Right kidney (tissue), 9 donors: ENCODE measurements around the gene EZH2.
A peak's percentile ranks its signal among the peaks of the same experiment; 100 is the strongest.

Source experiments
- DNase-seq: peaks from one replicate; pipeline ENCODE4 v3.0.0-alpha.2; 2016
- long read RNA-seq, 8 donors: transcript quantifications; one replicate each; lab custom pipeline, GENCODE V29; 2026

EZH2 gene
- long read RNA-seq, donor 1, partial matches to known transcripts, result 13 of 14 reads
- long read RNA-seq, donor 1, other reads (novel, unspliced or antisense), result 0 of 14 reads
- long read RNA-seq, donor 2, partial matches to known transcripts, result 0 of 3 reads
- long read RNA-seq, donor 2, other reads (novel, unspliced or antisense), result 0 of 3 reads
- long read RNA-seq, donor 3, partial matches to known transcripts, result 16 of 16 reads
- long read RNA-seq, donor 3, other reads (novel, unspliced or antisense), result 0 of 16 reads
- long read RNA-seq, donor 4, partial matches to known transcripts, result 16 of 19 reads
- long read RNA-seq, donor 4, other reads (novel, unspliced or antisense), result 0 of 19 reads
- long read RNA-seq, donor 5, partial matches to known transcripts, result 19 of 23 reads
- long read RNA-seq, donor 5, other reads (novel, unspliced or antisense), result 0 of 23 reads
- long read RNA-seq, donor 6, partial matches to known transcripts, result 0 of 4 reads
- long read RNA-seq, donor 6, other reads (novel, unspliced or antisense), result 0 of 4 reads
- long read RNA-seq, donor 7, partial matches to known transcripts, result 11 of 19 reads
- long read RNA-seq, donor 7, other reads (novel, unspliced or antisense), result 0 of 19 reads
- long read RNA-seq, donor 8, partial matches to known transcripts, result 18 of 20 reads
- long read RNA-seq, donor 8, other reads (novel, unspliced or antisense), result 0 of 20 reads

DNA sequence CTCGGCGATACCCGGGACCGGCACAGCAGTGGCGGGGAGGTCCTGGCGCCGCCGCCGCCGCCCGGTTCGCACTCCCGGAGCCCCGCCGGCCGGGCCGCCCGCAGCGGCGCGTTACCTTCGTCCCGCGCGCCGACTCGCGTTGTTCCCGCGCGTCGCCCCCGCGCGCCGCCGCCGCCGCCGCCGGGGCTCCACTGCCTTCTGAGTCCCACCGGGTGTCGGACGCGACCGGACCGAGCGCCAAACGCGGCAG is at the start of gene EZH2:
Gene EZH2 (minus strand): TSS at position 243 of the 250 bp plus-strand sequence. CDS start 36,993 bp downstream, outside the sequence.
- no peak for DNase-seq

GRCh38 chr7:148931470-148931869 is 47.4 kb upstream of the EZH2 start:
- DNase-seq, result no peak

DNA sequence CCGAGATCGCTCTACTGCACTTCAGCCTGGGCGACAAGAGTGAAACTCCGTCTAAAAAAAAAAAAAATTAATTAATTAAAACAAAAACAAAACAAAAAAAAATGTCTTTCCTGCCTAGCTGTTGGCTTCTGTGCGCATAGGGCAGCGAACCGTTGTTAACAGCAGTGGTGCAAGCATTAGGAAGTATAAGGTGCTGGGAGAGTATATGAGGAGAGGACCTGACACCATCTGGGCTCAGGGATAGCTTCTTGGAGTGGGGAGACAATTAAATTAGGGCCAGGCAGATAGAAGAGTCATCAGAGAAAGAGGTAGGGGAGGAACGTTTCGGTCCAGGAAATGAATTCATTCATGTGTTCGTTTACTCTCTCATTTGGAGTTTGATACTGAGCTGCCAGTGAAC is 46.2 kb upstream of the EZH2 start:
- DNase-seq, result no peak

DNA sequence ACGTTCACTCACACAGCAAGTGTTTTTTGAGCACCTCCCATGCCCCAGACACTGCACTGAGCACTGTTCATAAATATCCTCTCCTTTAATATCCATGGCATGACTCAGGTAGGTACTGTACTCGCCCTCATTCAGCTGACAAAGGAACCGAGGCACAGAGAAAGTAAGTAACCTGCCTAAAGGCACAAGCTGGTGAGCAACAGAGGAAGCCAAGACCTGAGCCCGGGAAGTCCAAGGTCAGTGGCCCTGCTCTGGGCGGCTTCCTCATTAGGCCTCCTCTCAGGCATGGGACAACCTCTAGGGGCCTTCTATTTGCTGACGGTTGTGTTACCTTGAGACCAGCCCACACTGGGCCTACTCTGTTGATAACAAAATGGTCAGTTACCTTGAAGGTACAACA is 45.1 kb upstream of the EZH2 start:
- no peak for DNase-seq

- DNase-seq, result peak; percentile 32
Measured at GRCh38 chr7:148927123-148928045, 43.3 kb upstream of the EZH2 start.

DNA sequence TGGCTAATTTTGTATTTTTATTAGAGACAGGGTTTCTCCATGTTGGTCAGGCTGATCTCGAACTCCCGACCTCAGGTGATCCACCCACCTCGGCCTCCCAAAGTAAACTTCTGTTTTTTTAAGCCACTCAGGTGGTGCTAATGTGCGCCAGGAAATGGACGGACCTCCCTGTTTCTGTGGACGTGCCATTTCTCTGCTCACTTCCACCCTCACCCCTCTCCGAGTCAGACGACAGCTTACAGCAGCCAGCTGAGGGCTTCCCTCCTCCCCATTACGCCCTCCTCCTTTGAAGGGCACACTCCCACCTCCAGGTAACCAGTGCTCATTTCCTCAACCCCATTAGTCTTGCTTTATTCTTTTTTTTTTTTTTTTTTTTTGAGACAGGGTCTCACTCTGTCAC is 41.7 kb upstream of the EZH2 start:
- no peak for DNase-seq

DNA sequence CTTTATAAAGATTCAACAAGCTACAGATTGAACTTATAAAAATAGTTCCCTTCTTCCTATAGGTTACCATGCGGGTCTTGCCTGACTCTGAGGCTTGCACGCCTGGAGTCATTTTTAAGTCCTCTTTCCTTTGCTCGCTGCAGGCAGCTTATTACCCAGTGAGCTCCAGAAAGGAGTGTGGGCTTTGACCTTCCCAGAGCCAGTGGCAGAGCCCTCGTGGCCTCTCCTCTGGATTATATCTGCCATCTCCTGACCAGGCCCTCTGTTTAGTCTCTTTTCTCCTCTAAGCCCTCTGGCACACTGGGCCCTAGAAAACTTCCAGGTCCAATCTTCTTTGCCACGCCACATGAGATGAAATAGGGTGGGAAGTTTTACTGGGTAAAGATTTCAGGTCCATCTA is 39.9 kb upstream of the EZH2 start:
- DNase-seq, result no peak

- no peak for DNase-seq
Measured at GRCh38 chr7:148921806-148922205, 37.7 kb upstream of the EZH2 start.

DNA sequence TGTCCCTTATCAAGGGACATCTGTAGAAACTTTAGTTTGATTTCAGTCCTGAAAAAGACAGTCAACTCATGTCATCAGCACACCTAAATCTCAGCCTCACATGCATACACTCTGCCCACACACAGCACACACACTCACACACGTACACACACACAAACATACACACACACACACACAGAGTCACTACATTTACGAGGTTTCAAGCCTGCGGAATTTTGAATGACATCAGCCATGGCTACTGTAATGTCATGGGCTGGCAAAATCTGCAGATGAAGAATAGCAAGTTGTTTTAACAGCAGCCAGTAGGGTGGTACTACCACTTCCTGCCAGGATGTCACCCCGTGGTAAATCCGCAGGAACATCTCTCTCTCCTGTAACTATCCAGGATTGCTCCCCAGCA is 37.1 kb upstream of the EZH2 start:
- no peak for DNase-seq

DNA sequence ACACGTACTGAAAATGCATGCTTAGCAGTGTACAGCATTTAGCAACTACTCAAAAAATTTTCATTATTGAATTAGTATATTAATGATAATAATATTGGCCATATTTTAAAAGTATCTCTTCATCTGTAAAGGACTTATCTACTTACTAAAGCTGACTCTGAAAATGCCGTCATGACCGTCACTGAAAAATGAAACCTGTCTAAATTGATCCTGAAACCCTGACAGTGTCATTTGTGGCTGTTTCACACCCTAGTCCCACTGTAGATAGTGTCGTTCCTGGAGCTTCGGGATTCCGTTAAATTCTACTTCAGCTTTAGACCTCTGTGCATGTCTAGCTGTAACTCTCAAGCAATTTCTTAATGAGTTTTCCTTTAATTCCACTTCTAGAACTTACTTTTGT is 35.8 kb upstream of the EZH2 start:
- no peak for DNase-seq

- no peak for DNase-seq
Measured at GRCh38 chr7:148918058-148918596, 34.0 kb upstream of the EZH2 start.

DNA sequence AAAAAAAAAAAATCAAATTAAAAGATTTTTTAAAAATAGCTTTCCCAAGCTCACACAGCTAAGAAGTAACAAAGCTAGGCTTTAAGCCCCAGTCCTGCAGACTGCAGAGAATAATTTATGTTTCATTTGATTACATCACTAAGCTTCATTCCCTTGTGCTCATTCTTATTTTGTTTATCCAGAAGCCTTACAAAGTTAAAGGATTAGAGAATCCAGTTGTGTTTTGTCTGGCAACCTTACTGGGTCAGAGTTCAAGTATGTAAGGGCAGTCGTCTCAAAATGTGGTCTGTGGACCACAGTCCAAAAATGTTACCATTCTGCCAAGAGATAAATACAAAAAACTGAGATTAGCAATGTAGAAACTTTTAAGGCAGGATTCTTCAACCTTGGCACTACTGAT is 32.1 kb upstream of the EZH2 start:
- DNase-seq, result no peak

DNA sequence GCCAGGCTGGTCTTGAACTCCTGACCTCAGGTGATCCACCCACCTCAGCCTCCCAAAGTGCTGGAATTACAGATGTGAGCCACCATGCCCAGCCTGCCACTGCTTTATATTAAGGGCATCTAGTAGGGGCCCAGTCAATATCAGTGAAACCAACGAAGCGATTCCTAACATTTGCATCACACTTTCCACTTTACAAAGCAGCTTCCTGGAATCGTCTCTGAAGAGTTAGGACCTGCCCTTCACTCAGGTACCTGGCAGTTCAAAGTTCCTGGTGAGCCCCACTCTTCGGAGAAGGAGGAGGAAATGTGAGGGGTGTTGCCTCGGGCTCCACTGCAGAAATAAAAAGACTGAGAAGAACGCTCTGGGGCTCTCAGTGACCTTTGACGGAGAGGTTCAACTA is 31.1 kb upstream of the EZH2 start:
- no peak for DNase-seq

DNA sequence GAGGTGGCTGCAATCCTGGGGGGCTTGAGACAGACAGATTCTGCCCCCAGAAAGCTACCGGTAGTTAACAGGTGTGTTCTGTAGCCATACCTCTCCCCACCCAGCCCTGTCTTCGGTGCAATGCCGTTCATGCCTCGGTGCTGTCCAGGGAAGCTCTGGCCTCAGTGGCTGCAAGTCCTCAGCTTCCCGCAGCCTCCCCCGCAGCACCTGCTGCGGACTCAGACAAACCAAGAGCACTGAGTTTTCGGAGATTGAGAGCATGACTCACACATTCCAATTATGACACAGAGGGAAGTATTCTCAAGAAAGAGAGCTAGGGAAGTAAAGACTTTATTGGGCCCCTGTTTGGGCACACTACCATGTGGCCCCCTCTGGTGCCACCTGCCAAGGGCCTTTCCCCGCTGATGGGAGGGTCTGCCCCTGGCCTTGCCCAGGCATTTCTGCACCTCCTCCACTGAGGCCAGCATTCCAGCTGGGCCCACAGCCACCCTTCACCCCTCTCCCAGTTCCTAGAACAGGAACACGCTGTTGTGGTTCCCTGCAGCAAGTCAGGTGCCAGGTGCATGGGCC is 30.2 kb upstream of the EZH2 start:
- DNase-seq, result no peak

- no peak for DNase-seq
Measured at GRCh38 chr7:148912758-148913541, 28.9 kb upstream of the EZH2 start.

DNA sequence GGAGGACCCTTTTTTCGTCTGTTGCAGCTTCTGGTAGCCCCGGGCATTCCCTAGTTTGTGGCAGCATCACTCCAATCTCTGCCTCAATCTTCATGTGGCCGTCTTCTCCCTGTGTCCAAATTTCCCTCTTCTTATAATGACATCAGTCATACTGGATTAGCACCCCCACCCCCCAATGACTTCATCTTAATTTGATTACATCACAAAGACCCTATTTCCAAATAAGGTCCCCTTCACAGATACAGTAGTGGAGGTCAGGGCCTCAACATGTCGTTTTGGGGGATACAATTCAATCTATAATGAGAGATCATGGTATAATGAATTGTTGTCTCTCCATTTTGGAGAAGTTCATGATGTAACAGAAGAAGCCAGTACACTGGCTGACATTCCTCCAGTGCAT is 28.1 kb upstream of the EZH2 start:
- DNase-seq, result no peak

DNA sequence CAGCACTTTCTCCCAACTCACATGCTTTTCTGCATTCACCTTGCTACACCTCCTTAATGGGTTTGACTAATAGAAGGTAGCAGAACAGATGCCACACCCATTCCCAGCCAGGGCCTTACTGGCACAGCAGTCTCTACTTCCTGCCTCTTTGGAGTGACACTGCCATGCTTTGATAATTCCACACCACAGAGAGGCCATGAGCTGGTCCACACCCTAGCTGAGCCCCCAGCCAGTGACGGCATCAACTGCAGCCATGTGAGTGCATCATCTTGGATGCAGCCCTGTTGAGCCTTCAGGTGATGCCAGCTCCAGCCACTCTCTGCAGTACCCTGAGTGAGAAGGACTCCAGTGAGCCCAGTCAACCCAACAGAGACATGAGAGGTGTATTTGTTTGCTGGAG is 27.5 kb upstream of the EZH2 start:
- no peak for DNase-seq

GRCh38 chr7:148909568-148909967 is 25.5 kb upstream of the EZH2 start:
- DNase-seq, result no peak

DNA sequence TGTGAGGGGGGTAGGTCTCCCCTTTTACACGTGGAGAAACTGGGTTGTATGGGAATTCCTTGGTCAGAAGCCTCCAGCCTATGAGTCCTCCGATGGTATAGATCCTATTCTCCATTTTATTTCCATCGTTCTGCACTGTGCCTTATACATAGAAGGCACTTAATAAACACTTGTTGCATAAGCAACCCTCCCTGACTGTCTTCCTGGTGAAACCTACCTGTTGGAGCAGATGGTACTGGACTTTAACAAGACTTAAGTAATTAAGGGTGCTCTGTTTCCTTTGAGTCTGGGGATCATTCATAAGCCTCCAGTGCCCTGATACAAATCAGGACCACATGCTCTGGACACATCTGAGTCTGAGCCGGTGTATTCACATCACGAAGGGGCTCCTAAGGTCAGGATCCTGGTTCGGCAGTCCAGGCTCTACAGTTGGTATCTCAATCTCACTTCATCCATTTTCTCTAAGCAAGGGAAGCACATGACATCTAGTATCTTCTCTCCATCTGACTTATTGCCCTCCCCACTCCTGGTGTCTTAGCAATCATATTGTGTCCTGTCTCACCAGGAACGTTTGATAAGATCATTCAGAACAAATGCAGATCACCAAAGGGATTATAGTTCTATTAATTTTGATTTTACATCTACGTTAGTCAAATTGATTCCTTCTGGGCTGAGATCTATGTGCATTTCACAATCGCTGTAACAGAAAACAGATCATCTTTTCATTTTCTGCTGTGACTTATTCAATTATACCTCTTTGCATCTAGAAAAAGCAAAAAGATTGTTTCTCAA is 22.8 kb upstream of the EZH2 start:
- no peak for DNase-seq

GRCh38 chr7:148905093-148905666 is 21.1 kb upstream of the EZH2 start:
- no peak for DNase-seq

GRCh38 chr7:148903504-148903903 is 19.4 kb upstream of the EZH2 start:
- DNase-seq, result no peak
